Prostate gland (tissue), 2 donors: ENCODE measurements around the gene COL9A3. TPM values are rescaled to one million over a fixed set of nuclear protein-coding genes. Genes with fewer than 3 reads are reported as not detected.

Experiments
- DNase-seq: peaks from one replicate; pipeline ENCODE4 v3.0.0-alpha.2; 2019; ENCODE audit warnings: low spot score
- H3K27ac ChIP-seq, 2 donors: fragments of 200-600 bp; sonication (generic); 2 replicates each; pipeline ENCODE4 v1.5.1; 2017 to 2019
- H3K27me3 ChIP-seq: fragments of 200-600 bp; sonication (generic); replicated peaks from 2 replicates; pipeline ENCODE4 v1.5.1; 2019; ENCODE audit not compliant: insufficient read depth
- H3K36me3 ChIP-seq, 2 donors: fragments of 200-600 bp; sonication (generic); 1 replicate in 1 of 2; 2 replicates in 1 of 2; pipeline versions ENCODE4 v1.5.1 to v1.8.1; 2017 to 2019
- H3K4me1 ChIP-seq: fragments of 200-600 bp; sonication (generic); replicated peaks from 2 replicates; pipeline ENCODE4 v1.5.1; 2019
- H3K4me3 ChIP-seq, 2 donors: fragments of 200-600 bp; sonication (generic); 2 replicates each; pipeline ENCODE4 v1.5.1; 2017 to 2019
- H3K9me3 ChIP-seq: fragments of 200-600 bp; sonication (generic); 2 replicates; pipeline ENCODE4 v1.5.1; 2017
- POLR2A ChIP-seq: fragments of 450-650 bp; IDR thresholded peaks from one replicate; pipeline ENCODE4 v1.6.1; 2016; ENCODE audit warnings: antibody characterized with exemption, mild to moderate bottlenecking
- POLR2AphosphoS5 ChIP-seq: sonication (generic); formaldehyde crosslinking; IDR thresholded peaks from one replicate; pipeline ENCODE4 v1.6.1; 2017; ENCODE audit warnings: antibody characterized with exemption
- WGBS: methylation state at CpG from one replicate; pipeline ENCODE4 v1.1.5; 2018; 5-methylcytosine and 5-hydroxymethylcytosine counted together
- intact Hi-C: fragments of 100-400 bp; cut with DNase I; formaldehyde crosslinking; loops from one replicate; pipeline ENCODE4 v1.14.2; 2022
- total RNA-seq, 2 donors: library from RNA; depleted of rRNA; stranded (reverse); fragments of >200 nt; gene quantifications; one replicate each; pipeline ENCODE4 v1.1.0, GENCODE V29; 2016
- TF ChIP-seq, protein P1 (sequence below), 4 experiments: fragments of 200-600 bp in 2 of 4; fragments of 450-650 bp in 2 of 4; sonication (generic) in 2 of 4; IDR thresholded peaks; 1 replicate in 3 of 4; 2 replicates in 1 of 4; pipeline ENCODE4 v1.5.1; 2016 to 2019; ENCODE audit warnings: antibody characterized with exemption in 4 of 4, mild to moderate bottlenecking in 2 of 4, moderate library complexity in 2 of 4

Gene COL9A3
- total RNA-seq, 2 donors from 2014 or later = 5.8 to 6.5 TPM

DNA sequence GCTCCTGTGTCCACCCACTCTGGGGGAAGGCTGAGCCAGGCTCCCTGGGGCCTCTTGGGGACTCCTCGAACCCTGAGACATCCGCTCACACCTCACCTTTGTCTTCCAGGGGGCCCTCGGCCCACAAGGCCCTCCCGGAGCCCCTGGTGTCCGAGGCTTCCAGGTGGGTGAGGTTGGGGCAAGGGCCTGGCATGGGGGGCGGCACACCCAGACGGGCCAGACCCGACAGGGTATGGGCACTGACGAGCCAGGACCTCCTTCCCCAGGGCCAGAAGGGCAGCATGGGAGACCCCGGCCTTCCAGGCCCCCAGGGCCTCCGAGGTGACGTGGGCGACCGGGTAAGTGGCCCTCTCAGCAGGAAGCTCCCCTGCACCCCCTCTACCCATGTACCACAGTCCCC lies 13.4 kb downstream of the COL9A3 start:
- H3K36me3 ChIP-seq = no peaks in the 10 kb centered on the region
- intact Hi-C loops = no loop called here
- H3K4me3 ChIP-seq = no peak overlapping the region
- no peaks in the 10 kb centered on the region for H3K9me3 ChIP-seq
- 91% methylated on average over 13 of the region's 14 CpGs for WGBS
- no peaks in the 10 kb centered on the region for H3K27me3 ChIP-seq
- TF ChIP-seq, protein P1, sequence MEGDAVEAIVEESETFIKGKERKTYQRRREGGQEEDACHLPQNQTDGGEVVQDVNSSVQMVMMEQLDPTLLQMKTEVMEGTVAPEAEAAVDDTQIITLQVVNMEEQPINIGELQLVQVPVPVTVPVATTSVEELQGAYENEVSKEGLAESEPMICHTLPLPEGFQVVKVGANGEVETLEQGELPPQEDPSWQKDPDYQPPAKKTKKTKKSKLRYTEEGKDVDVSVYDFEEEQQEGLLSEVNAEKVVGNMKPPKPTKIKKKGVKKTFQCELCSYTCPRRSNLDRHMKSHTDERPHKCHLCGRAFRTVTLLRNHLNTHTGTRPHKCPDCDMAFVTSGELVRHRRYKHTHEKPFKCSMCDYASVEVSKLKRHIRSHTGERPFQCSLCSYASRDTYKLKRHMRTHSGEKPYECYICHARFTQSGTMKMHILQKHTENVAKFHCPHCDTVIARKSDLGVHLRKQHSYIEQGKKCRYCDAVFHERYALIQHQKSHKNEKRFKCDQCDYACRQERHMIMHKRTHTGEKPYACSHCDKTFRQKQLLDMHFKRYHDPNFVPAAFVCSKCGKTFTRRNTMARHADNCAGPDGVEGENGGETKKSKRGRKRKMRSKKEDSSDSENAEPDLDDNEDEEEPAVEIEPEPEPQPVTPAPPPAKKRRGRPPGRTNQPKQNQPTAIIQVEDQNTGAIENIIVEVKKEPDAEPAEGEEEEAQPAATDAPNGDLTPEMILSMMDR (IDR thresholded peaks at IDR 0.05) = no peak
- TF ChIP-seq POLR2AphosphoS5 (no peak), POLR2A (no peak)
- H3K27ac ChIP-seq = no peak overlapping the region
- no peak for DNase-seq
- peaks cover 7% of the 10 kb centered on the region for H3K4me1 ChIP-seq

DNA sequence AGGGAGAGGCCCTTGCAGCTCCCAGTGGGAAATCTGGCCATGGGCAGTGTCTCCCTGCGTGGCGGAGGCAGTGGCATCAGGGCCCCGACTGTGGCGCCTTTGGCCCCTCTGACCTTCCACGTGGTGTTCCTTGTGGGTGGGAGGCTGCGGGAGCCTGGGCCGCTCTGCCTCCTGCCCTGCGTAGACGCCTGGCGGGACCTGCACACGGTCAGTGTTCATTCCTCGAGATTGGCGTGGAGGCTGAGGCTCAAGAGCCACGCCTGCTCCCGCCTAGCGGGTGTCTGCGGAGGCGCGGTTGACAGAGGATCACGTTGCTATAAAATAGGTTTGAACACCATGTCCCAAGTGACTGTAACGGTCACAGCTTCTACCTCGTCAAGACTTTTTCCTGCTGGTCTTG lies 14.0 kb downstream of the COL9A3 start:
- Histone ChIP-seq H3K27me3 (no peaks in the 10 kb centered on the region), H3K9me3 (no peaks in the 10 kb centered on the region), H3K36me3 (no peaks in the 10 kb centered on the region), H3K4me3 (no peak overlapping the region), H3K27ac (no peak overlapping the region), H3K4me1 (peaks cover 7% of the 10 kb centered on the region)
- no peak for DNase-seq
- no peak for TF ChIP-seq POLR2A
- intact Hi-C loops = no loop called here
- 87% methylated on average over 21 of the region's 22 CpGs for WGBS

DNA sequence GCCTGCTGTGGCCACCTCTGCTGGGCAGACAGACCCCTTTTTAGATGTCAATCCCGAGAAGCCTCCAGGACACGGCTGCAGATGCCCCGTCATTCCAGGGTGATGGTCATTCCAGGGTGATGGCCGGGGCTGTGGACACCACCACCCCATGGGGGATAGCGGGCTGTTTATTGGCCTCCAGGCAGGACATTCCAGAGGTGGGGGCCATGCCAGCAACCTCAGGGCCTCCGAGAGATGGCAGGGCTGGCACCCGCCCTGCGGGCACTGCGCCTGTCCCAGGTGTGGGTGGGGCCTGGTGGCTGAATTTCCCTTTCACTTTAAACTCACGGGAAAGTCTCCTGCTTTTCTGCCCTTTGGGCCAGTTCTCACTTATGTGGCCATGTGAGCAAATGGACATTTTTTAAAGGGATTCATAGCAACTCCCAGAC lies 14.5 kb downstream of the COL9A3 start:
- TF ChIP-seq POLR2AphosphoS5 = peak; percentile 50
- TF ChIP-seq, protein P1 (IDR thresholded peaks at IDR 0.05) = no peak
- peaks cover 7% of the 10 kb centered on the region for H3K4me1 ChIP-seq
- no peaks in the 10 kb centered on the region for H3K36me3 ChIP-seq
- no peaks in the 10 kb centered on the region for H3K27me3 ChIP-seq
- H3K9me3 ChIP-seq = no peaks in the 10 kb centered on the region
- no peak overlapping the region for H3K4me3 ChIP-seq
- intact Hi-C loops = no loop called here
- WGBS = 44% methylated on average over 9 of the region's 10 CpGs
- H3K27ac ChIP-seq = peak overlapping the region in 1 of 2 donors; percentile 41
- DNase-seq = peak; percentile 70

DNA sequence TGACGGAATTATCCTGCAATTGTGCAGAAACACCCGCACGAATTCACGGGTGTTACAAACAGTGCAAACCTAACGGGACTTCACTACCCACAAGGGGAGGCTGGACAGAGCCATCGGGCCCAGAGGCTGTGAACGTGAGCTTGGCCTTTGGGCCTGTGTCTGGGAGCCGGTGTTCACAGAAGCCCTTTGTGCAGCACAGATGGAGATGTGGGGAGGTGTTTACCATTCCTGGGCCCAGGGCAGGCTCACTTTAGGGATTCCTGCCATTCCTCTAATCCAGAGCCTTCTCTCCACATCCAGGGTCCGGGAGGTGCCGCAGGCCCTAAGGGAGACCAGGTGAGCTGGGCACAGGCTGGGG lies 15.0 kb downstream of the COL9A3 start:
- no peaks in the 10 kb centered on the region for H3K27me3 ChIP-seq
- no peak for DNase-seq
- intact Hi-C loops = no loop called here
- H3K4me3 ChIP-seq = no peak overlapping the region
- no peaks in the 10 kb centered on the region for H3K9me3 ChIP-seq
- H3K4me1 ChIP-seq = peaks cover 7% of the 10 kb centered on the region
- 71% methylated on average over 10 of the region's 10 CpGs for WGBS
- H3K36me3 ChIP-seq = no peaks in the 10 kb centered on the region
- TF ChIP-seq, protein P1 (IDR thresholded peaks at IDR 0.05) = no peak
- TF ChIP-seq POLR2A (no peak), POLR2AphosphoS5 (no peak)
- peak overlapping the region; percentile 11 to 41 for H3K27ac ChIP-seq

DNA sequence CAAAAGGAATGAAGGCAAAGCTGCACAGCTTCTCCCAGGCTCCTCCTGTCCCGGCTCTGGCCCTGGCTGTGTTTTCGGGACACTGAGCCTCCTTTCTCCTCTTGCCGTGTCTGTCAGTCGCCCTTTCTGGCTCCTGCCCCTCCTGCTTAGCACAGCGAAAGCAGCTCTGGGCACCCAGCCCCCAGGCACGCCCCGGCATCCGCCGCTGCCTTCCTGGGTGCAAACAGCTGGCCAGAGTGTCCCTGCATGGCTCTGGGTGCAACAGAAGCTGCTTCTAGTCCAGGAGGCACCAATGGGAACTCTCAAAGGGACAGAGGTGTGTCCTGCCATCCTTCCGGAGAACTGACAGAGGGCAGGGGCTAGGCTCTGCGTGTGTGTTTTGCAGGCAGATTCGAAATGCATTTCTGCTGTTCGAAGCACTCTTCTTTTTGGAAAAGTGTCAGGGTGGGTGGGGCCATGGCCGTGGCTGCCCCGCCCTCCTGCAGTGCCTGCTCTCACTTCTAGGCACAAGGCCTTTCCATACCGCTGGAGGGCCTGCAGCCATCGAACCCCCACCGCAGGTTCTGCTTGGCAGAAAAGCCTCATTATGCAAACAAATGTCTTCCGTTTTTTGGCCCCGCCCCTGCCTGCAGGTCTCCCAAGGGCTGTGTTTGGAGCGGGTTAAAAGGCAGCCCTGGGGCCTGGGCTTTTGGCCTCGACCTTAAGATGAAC lies 15.5 kb downstream of the COL9A3 start:
- Histone ChIP-seq H3K4me3 (no peak overlapping the region), H3K27ac (peak overlapping the region; percentile 11 to 41), H3K27me3 (no peaks in the 10 kb centered on the region), H3K36me3 (no peaks in the 10 kb centered on the region), H3K9me3 (no peaks in the 10 kb centered on the region), H3K4me1 (peaks cover 7% of the 10 kb centered on the region)
- DNase-seq = no peak
- intact Hi-C loops = no loop called here
- no peak for TF ChIP-seq POLR2AphosphoS5
- TF ChIP-seq POLR2A = no peak
- TF ChIP-seq, protein P1 (IDR thresholded peaks at IDR 0.05) = no peak
- 28% methylated on average over 22 of the region's 22 CpGs for WGBS
